ENCODE data around the gene TRIM21.

- TF ChIP-seq HCFC1 (IDR thresholded peaks at IDR 0.05; ENCODE audit: low read length) (no peak), EGR1 (IDR thresholded peaks at IDR 0.05; ENCODE audit: borderline replicate concordance in 1 of 2, low read depth in 2 of 2, low read length in 2 of 2) (no peak), CTCF (IDR thresholded peaks at IDR 0.05 in 2 of 3, conservative IDR thresholded peaks at IDR 0.05 in 1 of 3; ENCODE audit: control insufficient read depth in 2 of 3, extremely low read depth in 1 of 3, insufficient read depth in 1 of 3, low read depth in 3 of 3, low read length in 3 of 3) (no peak), MAX (IDR thresholded peaks at IDR 0.05; ENCODE audit: low read depth, low read length) (no peak)
Observed at GRCh38 chr11:4436411-4436810, 42.9 kb upstream of the TRIM21 start.

Measured in GM12878 (cell line).